H1 (cell line): ENCODE results near the gene HLX. TPM values are rescaled to one million over a fixed set of nuclear protein-coding genes. Genes with fewer than 3 reads are reported as not detected.
A peak's percentile ranks its signal among the peaks of the same experiment; 100 is the strongest.

Experiments used
- CHD7 ChIP-seq: fragments of 300-600 bp; sonication (generic); IDR thresholded peaks from 2 replicates; pipeline ENCODE4 v1.7.1; 2012; ENCODE audit warnings: low read length, moderate library complexity, mild to moderate bottlenecking, inconsistent platforms; ENCODE audit not compliant: insufficient replicate concordance
- CTCF ChIP-seq, 3 experiments: IDR thresholded peaks; 1 replicate in 2 of 3; 2 replicates in 1 of 3; pipeline versions ENCODE4 v1.5.1 to v1.6.1; 2011; ENCODE audit warnings: low read length in 3 of 3, mild to moderate bottlenecking in 3 of 3, inconsistent platforms in 2 of 3, low read depth in 1 of 3, moderate library complexity in 1 of 3; ENCODE audit not compliant: insufficient read depth in 1 of 3; ENCODE audit errors: control extremely low read depth in 1 of 3
- GABPA ChIP-seq: IDR thresholded peaks from 2 replicates; pipeline ENCODE4 v1.6.1; 2011; ENCODE audit warnings: mild to moderate bottlenecking, low read length, moderate library complexity, borderline replicate concordance; ENCODE audit not compliant: insufficient read depth
- KDM4A ChIP-seq: IDR thresholded peaks from one replicate; pipeline ENCODE4 v1.7.1; 2012; ENCODE audit warnings: low read depth, mild to moderate bottlenecking, moderate library complexity, low read length, inconsistent platforms; ENCODE audit not compliant: severe bottlenecking
- RBBP5 ChIP-seq: IDR thresholded peaks from 2 replicates; pipeline ENCODE4 v1.7.1; 2012; ENCODE audit warnings: low read depth, mild to moderate bottlenecking, inconsistent platforms, low read length, moderate library complexity, borderline replicate concordance
- TAF1 ChIP-seq: IDR thresholded peaks from 2 replicates; pipeline ENCODE4 v1.6.1; 2011; ENCODE audit warnings: mild to moderate bottlenecking, low read depth, low read length
- polyA plus RNA-seq, 7 experiments: library from polyadenylated mRNA; depleted of rRNA in 3 of 7; stranded (reverse) in 5 of 7; unstranded in 2 of 7; fragments of >200 nt in 5 of 7; fragments of 200-250 nt in 2 of 7; gene quantifications; 1 replicate in 5 of 7; 2 replicates in 1 of 7; 4 replicates in 1 of 7; pipeline versions ENCODE4 v1.2.1 to v1.2.3, GENCODE V29; 2011 to 2013; ENCODE audit warnings: missing spikeins in 2 of 7, mixed read lengths in 2 of 7
- total RNA-seq: library from RNA; stranded (reverse); fragmentation: NEBNext Ultra II Directional; extraction: Animal tissue kit (Norgen Biotek cat#: 25700); gene quantifications from 2 replicates; pipeline ENCODE4 v1.2.1, GENCODE V29; 2021

The HLX gene
- total and polyA plus RNA-seq, 2 of the 8 experiments (the other 6 are each of a cell fraction or from before 2014, with no cell fraction given), result 0.11 to 0.30 TPM

GRCh38 chr1:220887520-220888416 is 8.5 kb downstream of the HLX start (continued):
- TF ChIP-seq CHD7 (no peak), RBBP5 (0 out of 2 replicates have a peak, but pooled peaks have one; percentile 7), KDM4A (peak; percentile 24), CTCF (IDR thresholded peaks at IDR 0.05; ENCODE audit: control extremely low read depth in 1 of 3, insufficient read depth in 1 of 3, low read depth in 1 of 3, low read length in 3 of 3) (no peak; a peak in 1 of 4 replicates), TAF1 (no peak), GABPA (no peak)
